ENCODE measurements around the gene DCP1B. TPM values are rescaled to one million over a fixed set of nuclear protein-coding genes. Genes with fewer than 3 reads are reported as not detected.

Gene DCP1B
- total RNA-seq (20.3 and 27.8 TPM in 2 replicates), polyA plus RNA-seq (27.9 and 43.8 TPM in 2 replicates)

DNA sequence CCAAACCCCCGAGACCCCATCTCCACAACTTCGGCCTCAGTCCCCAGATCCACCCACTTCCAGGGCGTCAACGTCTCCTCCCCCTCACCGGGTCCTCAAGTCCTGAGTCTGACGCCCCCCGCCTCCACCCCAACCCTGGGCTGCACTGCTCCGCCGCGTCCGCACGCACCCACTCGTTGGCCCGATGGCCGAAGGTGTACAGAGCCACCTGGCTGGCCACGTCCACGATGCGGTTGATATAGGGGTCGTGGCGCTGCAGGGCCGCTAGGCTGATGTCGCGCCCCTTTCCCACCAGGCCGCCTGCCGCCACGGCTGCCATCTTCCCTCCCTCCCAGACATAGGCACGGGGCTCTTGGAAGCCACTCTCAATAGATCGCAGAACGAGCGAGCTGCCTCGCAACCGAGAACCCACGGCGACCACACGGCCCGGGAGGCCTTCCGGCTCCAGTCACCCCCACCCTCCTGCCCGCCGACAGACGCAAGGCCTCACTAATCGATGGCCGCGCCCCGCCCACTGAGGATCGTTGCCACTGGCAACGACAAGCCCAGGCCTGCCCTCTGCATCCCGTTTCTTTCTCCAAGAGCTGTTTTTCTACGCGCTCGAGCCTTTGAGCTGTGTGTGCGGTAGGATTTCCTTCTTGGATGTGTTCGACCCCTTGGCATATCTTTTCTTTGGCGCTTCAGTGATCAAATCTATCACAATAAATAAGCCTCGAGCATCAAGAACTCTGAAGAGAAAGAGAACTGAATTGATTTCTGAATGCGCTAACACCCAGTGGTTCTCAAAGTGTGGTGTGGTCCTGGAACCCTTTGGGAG, at the start of gene DCP1B:
Gene DCP1B, minus strand, starts transcription at position 345 of the 817 bp plus-strand sequence. Its CDS starts 26 bp downstream, at position 319.
- peak within 1 kb of the TSS; percentile 84 for H3K4me3 ChIP-seq

DNA sequence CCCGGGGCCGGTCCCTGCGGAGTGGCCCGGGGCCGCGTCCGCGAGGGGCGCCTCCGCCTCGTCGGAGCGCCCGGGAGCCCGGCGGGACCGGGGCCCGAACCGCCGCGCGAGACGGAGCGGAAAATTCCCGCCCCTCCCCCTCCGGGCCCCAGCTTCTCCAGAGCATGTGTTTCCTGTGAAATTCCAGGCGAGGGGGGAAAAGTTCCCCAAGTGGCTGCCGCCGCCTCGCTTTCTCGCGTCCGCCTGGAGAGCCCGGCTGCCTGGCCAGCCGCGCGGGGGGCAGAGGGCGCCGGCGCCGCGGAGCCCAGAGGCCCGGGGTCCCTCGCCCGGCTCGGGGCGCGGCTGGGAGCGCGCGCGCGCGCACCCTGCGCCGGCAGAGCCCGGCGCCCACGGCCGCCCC, 49.4 kb upstream of the DCP1B start:
- Histone ChIP-seq H3K27me3 (no peaks in the 10 kb centered on the region), H3K36me3 (no peaks in the 10 kb centered on the region), H3K9me3 (ENCODE audit: low read depth) (no peaks in the 10 kb centered on the region), H3K27ac (peak overlapping the region; percentile 83), H3K4me3 (peak overlapping the region; percentile 64), H3K4me1 (ENCODE audit: low read depth) (peaks cover 34% of the 10 kb centered on the region)
- peak; percentile 45 to 60 for DNase-seq (ENCODE audit: low read depth in 1 of 2, low spot score in 1 of 2)
- TF ChIP-seq, protein P1, sequence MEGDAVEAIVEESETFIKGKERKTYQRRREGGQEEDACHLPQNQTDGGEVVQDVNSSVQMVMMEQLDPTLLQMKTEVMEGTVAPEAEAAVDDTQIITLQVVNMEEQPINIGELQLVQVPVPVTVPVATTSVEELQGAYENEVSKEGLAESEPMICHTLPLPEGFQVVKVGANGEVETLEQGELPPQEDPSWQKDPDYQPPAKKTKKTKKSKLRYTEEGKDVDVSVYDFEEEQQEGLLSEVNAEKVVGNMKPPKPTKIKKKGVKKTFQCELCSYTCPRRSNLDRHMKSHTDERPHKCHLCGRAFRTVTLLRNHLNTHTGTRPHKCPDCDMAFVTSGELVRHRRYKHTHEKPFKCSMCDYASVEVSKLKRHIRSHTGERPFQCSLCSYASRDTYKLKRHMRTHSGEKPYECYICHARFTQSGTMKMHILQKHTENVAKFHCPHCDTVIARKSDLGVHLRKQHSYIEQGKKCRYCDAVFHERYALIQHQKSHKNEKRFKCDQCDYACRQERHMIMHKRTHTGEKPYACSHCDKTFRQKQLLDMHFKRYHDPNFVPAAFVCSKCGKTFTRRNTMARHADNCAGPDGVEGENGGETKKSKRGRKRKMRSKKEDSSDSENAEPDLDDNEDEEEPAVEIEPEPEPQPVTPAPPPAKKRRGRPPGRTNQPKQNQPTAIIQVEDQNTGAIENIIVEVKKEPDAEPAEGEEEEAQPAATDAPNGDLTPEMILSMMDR (IDR thresholded peaks at IDR 0.05; ENCODE audit: low read depth, low read length) = no peak

More for the DNA sequence above, at the start of gene DCP1B:
- TF ChIP-seq, protein P1 (IDR thresholded peaks at IDR 0.05; ENCODE audit: low read depth, low read length) = no peak
- peak; percentile 98 to 99 for DNase-seq (ENCODE audit: low read depth in 1 of 2, low spot score in 1 of 2)
- Histone ChIP-seq H3K4me1 (ENCODE audit: low read depth) (peaks cover 23% of the 10 kb centered on the region), H3K9me3 (ENCODE audit: low read depth) (no peaks in the 10 kb centered on the region), H3K36me3 (no peaks in the 10 kb centered on the region), H3K27me3 (no peaks in the 10 kb centered on the region), H3K27ac (peak within 1 kb of the TSS; percentile 96)

DNA sequence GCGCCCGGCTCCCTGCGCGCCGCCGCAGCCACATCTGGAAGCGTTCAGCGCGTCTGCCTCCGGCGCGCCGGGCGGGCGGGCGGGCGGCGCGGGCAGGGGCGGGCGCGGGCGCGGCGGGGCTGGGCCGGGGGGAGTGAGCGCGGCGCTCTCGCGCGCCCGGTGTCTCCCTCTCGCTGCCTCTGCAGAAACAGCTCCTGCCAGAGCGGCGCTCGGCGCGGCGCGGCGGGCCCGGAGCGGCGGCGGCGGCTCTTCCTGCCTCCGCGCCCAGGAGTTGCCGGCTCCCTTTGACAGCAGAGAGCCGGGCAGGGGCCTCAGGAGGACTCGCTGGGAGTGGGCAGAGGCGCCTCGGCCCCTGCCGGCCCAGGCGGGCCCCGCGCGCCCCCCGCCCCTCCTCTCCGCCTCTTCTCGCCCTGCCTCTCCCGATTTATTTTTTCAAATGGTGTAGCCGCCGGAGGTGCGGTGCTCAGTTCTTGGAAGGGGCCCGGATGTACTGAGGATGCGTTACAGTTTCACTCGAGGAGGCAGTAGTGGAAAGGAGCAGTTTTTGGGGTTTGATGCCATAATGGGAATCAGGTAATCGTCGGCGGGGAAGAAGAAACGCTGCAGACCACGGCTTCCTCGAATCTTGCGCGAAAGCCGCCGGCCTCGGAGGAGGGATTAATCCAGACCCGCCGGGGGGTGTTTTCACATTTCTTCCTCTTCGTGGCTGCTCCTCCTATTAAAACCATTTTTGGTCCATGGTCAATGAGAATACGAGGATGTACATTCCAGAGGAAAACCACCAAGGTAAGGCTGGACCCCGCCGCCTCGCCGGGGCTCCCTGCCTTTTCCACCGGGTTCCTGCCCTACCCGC, 48.8 kb upstream of the DCP1B start, which contains the start of gene CACNA1C:
Gene CACNA1C, plus strand, starts transcription at position 162 of the 853 bp plus-strand sequence. Its CDS starts 576 bp downstream, at position 738.
- no peaks in the 10 kb centered on the region for H3K9me3 ChIP-seq (ENCODE audit: low read depth)
- H3K36me3 ChIP-seq = no peaks in the 10 kb centered on the region
- H3K4me3 ChIP-seq = peak within 1 kb of the TSS; percentile 64
- no peaks in the 10 kb centered on the region for H3K27me3 ChIP-seq
- H3K27ac ChIP-seq = peak within 1 kb of the TSS; percentile 83
- peak; percentile 75 to 85 for DNase-seq (ENCODE audit: low read depth in 1 of 2, low spot score in 1 of 2)
- TF ChIP-seq, protein P1 (IDR thresholded peaks at IDR 0.05; ENCODE audit: low read depth, low read length) = no peak
- H3K4me1 ChIP-seq (ENCODE audit: low read depth) = peaks cover 32% of the 10 kb centered on the region

DNA sequence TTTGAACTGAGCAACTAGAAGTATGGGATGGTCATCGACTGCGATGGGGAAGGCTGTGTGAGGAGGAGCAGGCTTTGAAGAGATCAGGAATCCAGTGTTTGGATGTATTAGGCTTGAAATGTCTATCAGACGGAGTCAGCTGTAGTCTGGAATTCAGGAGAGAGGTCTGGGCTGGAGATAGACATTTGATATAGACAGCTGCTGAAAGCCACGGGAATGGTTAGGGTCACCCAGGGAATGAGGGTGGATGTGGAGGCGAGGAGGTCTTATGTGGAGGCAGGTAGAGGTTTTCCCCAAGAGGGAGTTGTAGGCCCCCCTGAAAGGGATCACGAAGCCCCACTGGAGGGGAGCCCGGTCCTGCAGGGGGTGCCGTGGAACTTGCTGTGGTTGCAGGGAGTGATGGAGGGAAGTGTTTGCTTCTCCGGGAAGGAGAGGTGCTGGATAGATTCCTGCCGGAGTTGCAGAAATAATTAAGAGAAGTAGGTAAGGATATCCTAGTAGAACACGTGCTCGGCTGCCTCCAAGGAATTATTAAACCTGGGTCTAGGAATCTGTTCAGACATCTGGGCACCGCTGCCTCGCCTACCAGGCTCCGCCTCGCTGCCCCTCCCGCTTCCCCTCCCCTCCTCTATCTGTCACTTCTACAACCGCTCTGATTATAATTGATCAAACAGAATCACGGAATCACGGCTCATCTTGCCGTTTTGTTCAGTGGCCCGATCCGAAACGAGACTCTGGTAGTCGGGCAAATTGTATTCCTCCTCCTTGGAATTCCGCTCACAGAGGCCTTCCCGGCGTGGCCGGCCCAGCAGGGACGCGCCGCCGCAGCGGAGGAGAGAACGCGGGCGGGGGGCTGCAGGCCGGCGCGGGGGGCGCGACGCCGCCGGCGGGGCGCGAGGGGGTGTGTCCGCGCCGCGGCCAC, 47.7 kb upstream of the DCP1B start:
- no peaks in the 10 kb centered on the region for H3K9me3 ChIP-seq (ENCODE audit: low read depth)
- TF ChIP-seq, protein P1 (IDR thresholded peaks at IDR 0.05; ENCODE audit: low read depth, low read length) = peak; percentile 13
- H3K4me3 ChIP-seq = peak overlapping the region; percentile 34
- H3K27me3 ChIP-seq = no peaks in the 10 kb centered on the region
- peaks cover 24% of the 10 kb centered on the region for H3K4me1 ChIP-seq (ENCODE audit: low read depth)
- no peaks in the 10 kb centered on the region for H3K36me3 ChIP-seq
- peak overlapping the region; percentile 60 for H3K27ac ChIP-seq
- DNase-seq (ENCODE audit: low read depth in 1 of 2, low spot score in 1 of 2) = peak; percentile 13 to 62
